SK-N-SH (cell line): ENCODE measurements around the gene KRTAP6-3. TPM values are rescaled to one million over a fixed set of nuclear protein-coding genes. Genes with fewer than 3 reads are reported as not detected.

Source experiments
- CTCF ChIA-PET: fragments of 300-600, 350-600 bp; formaldehyde crosslinking; extraction: SDS; loops from one replicate; lab custom pipeline; 2021; lab: Yijun Ruan, JAX
- POLR2A ChIA-PET: fragments of 350-600 bp; sonication (Branson Sonifier 250); formaldehyde crosslinking; extraction: SDS; loops from one replicate; lab custom pipeline; 2020; ENCODE audit warnings: antibody characterized with exemption, inconsistent platforms; lab: Yijun Ruan, JAX
- DNase-seq: peaks from one replicate; pipeline ENCODE4 v3.0.0; 2012
- H2AFZ ChIP-seq: fragments of 200-600 bp; sonication (generic); 2 replicates; pipeline ENCODE4 v1.8.1; 2016; ENCODE audit warnings: antibody characterized with exemption, mild to moderate bottlenecking, low read depth
- H3F3A ChIP-seq: fragments of 200-600 bp; sonication (generic); replicated peaks from 2 replicates; pipeline ENCODE3; 2016; ENCODE audit warnings: antibody characterized with exemption, mild to moderate bottlenecking; ENCODE audit not compliant: insufficient read depth
- H3K27ac ChIP-seq, 2 experiments: fragments of 200-500 bp in 1 of 2; fragments of 200-600 bp in 1 of 2; sonication (Bioruptor generic) in 1 of 2; sonication (generic), shearing (Covaris generic) in 1 of 2; 2 replicates each; pipeline versions ENCODE4 v1.5.1 to v1.6.1; 2014 to 2016; ENCODE audit warnings: low read depth in 2 of 2, inconsistent platforms in 1 of 2, low read length in 1 of 2, mild to moderate bottlenecking in 1 of 2, mixed read lengths in 1 of 2
- H3K27me3 ChIP-seq: fragments of 200-600 bp; sonication (generic), shearing (Covaris generic); 2 replicates; pipeline ENCODE4 v1.6.1; 2016; ENCODE audit warnings: mixed run types; ENCODE audit not compliant: insufficient read depth
- H3K36me3 ChIP-seq, 2 experiments: fragments of 200-500 bp in 1 of 2; fragments of 200-600 bp in 1 of 2; sonication (Bioruptor generic) in 1 of 2; sonication (generic) in 1 of 2; replicated peaks in 1 of 2; 2 replicates each; pipeline versions ENCODE3 to v1.5.1; 2014 to 2016; ENCODE audit warnings: low read length in 1 of 2, mild to moderate bottlenecking in 1 of 2; ENCODE audit not compliant: insufficient read depth in 2 of 2, control insufficient read depth in 1 of 2
- H3K4me1 ChIP-seq, 2 experiments: fragments of 200-500 bp in 1 of 2; fragments of 200-600 bp in 1 of 2; sonication (Bioruptor generic) in 1 of 2; sonication (generic), shearing (Covaris generic) in 1 of 2; 2 replicates each; pipeline versions ENCODE4 v1.5.1 to v1.6.1; 2014 to 2016; ENCODE audit warnings: low read depth in 1 of 2, low read length in 1 of 2, mixed run types in 1 of 2; ENCODE audit not compliant: insufficient read depth in 2 of 2, control insufficient read depth in 1 of 2
- H3K4me2 ChIP-seq: fragments of 200-600 bp; sonication (generic), shearing (Covaris generic); 2 replicates; pipeline ENCODE4 v1.6.1; 2017; ENCODE audit warnings: mixed run types
- H3K4me3 ChIP-seq, 2 experiments: fragments of 200-500 bp in 1 of 2; fragments of 200-600 bp in 1 of 2; sonication (Bioruptor generic) in 1 of 2; sonication (generic), shearing (Covaris generic) in 1 of 2; 2 replicates each; pipeline versions ENCODE4 v1.5.1 to v1.8.1; 2014 to 2016; ENCODE audit warnings: low read depth in 2 of 2, inconsistent platforms in 1 of 2, low read length in 1 of 2, mild to moderate bottlenecking in 1 of 2, mixed read lengths in 1 of 2, moderate library complexity in 1 of 2
- H3K79me2 ChIP-seq: fragments of 200-600 bp; sonication (generic); 2 replicates; pipeline ENCODE4 v1.8.1; 2017; ENCODE audit warnings: mild to moderate bottlenecking; ENCODE audit not compliant: insufficient read depth
- H3K9ac ChIP-seq: fragments of 200-600 bp; sonication (generic); 2 replicates; pipeline ENCODE4 v1.6.1; 2017; ENCODE audit warnings: mixed run types
- H3K9me2 ChIP-seq: fragments of 200-600 bp; sonication (generic); 2 replicates; pipeline ENCODE4 v1.6.1; 2017; ENCODE audit warnings: mixed run types
- H3K9me3 ChIP-seq: fragments of 200-600 bp; sonication (generic); 2 replicates; pipeline ENCODE4 v1.6.1; 2017; ENCODE audit warnings: mixed run types, mild to moderate bottlenecking, moderate library complexity
- H4K20me1 ChIP-seq: fragments of 200-600 bp; sonication (generic); 2 replicates; pipeline ENCODE4 v1.6.1; 2017; ENCODE audit warnings: mild to moderate bottlenecking, mixed run types; ENCODE audit not compliant: insufficient read depth
- CTCF ChIP-seq: fragments of 200-600 bp; sonication (generic); IDR thresholded peaks from 2 replicates; pipeline ENCODE4 v1.6.1; 2017; ENCODE audit warnings: antibody characterized with exemption, mild to moderate bottlenecking, moderate library complexity
- FOSL2 ChIP-seq: IDR thresholded peaks from 2 replicates; pipeline ENCODE4 v1.4.0; 2012; ENCODE audit warnings: low read depth, mild to moderate bottlenecking, moderate library complexity, borderline replicate concordance
- GATA2 ChIP-seq: sonication (generic); formaldehyde crosslinking; IDR thresholded peaks from 2 replicates; pipeline ENCODE4 v1.5.0; 2020; ENCODE audit warnings: mild to moderate bottlenecking, missing genetic modification reagents
- MEF2A ChIP-seq: IDR thresholded peaks from 2 replicates; pipeline ENCODE4 v1.4.0; 2012; ENCODE audit warnings: low read depth, borderline replicate concordance
- NRF1 ChIP-seq: IDR thresholded peaks from 2 replicates; pipeline ENCODE4 v1.6.1; 2012; ENCODE audit warnings: low read depth, mild to moderate bottlenecking, low read length
- RAD21 ChIP-seq: IDR thresholded peaks from 2 replicates; pipeline ENCODE4 v1.6.1; 2012; ENCODE audit warnings: mild to moderate bottlenecking, low read length
- RCOR1 ChIP-seq: fragments of 150-350 bp; IDR thresholded peaks from 2 replicates; pipeline ENCODE4 v1.6.1; 2017; ENCODE audit warnings: antibody characterized with exemption, low read length
- REST ChIP-seq: IDR thresholded peaks from 2 replicates; pipeline ENCODE4 v1.6.1; 2012; ENCODE audit warnings: mild to moderate bottlenecking, low read depth, low read length, moderate library complexity
- TAF1 ChIP-seq: IDR thresholded peaks from 2 replicates; pipeline ENCODE4 v1.6.1; 2012; ENCODE audit warnings: low read depth, mild to moderate bottlenecking, low read length, moderate library complexity, borderline replicate concordance
- TEAD4 ChIP-seq: IDR thresholded peaks from 2 replicates; pipeline ENCODE4 v1.4.0; 2012; ENCODE audit warnings: mild to moderate bottlenecking, borderline replicate concordance; ENCODE audit not compliant: insufficient read depth
- USF1 ChIP-seq: IDR thresholded peaks from 2 replicates; pipeline ENCODE4 v1.4.0; 2012; ENCODE audit warnings: low read depth, borderline replicate concordance
- USF2 ChIP-seq: fragments of 150-350 bp; IDR thresholded peaks from 2 replicates; pipeline ENCODE4 v1.6.1; 2017; ENCODE audit warnings: antibody characterized with exemption, low read length, low read depth, borderline replicate concordance
- YY1 ChIP-seq: IDR thresholded peaks from 2 replicates; pipeline ENCODE4 v1.4.0; 2012; ENCODE audit warnings: low read depth, mild to moderate bottlenecking
- ZBTB33 ChIP-seq: IDR thresholded peaks from 2 replicates; pipeline ENCODE4 v1.4.0; 2012; ENCODE audit warnings: low read depth, borderline replicate concordance
- polyA plus RNA-seq, 3 experiments: library from polyadenylated mRNA; depleted of rRNA; stranded (reverse); fragments of >200 nt; gene quantifications; 2 replicates each; pipeline ENCODE4 v1.2.3, GENCODE V29; 2012

The KRTAP6-3 gene
- polyA plus RNA-seq, 1 of the 3 experiments (the other 2 are of a cell fraction), result not detected

- H3K4me1 ChIP-seq, result no peaks in the 10 kb centered on the region
- no peaks in the 10 kb centered on the region for H3K27me3 ChIP-seq
- H3K9me3 ChIP-seq, result no peaks in the 10 kb centered on the region
- no peaks in the 10 kb centered on the region for H3K9me2 ChIP-seq
- TF ChIP-seq REST (no peak), TEAD4 (no peak), CTCF (no peak), RCOR1 (no peak), TAF1 (no peak), USF1 (no peak), FOSL2 (no peak), USF2 (no peak), ZBTB33 (no peak), MEF2A (no peak), RAD21 (no peak), NRF1 (no peak), YY1 (no peak), GATA2 (no peak)
- no peak for DNase-seq
- ChIA-PET CTCF (no interaction called here), POLR2A (no interaction called here)
- no peak within 1 kb of the TSS for H3K27ac ChIP-seq
- no peaks in the 10 kb centered on the region for H3F3A ChIP-seq
- H3K4me2 ChIP-seq, result no peak within 1 kb of the TSS
- no peaks in the 10 kb centered on the region for H3K36me3 ChIP-seq
- H3K4me3 ChIP-seq, result no peak within 1 kb of the TSS
- H4K20me1 ChIP-seq, result no peaks in the 10 kb centered on the region
- no peak within 1 kb of the TSS for H2AFZ ChIP-seq
- no peaks in the 10 kb centered on the region for H3K79me2 ChIP-seq
- H3K9ac ChIP-seq, result no peak within 1 kb of the TSS
Observed at GRCh38 chr21:30590297-30590696, 1.9 kb upstream of the KRTAP6-3 start, which contains the start of gene KRTAP22-2. TSS of gene KRTAP22-2 (minus strand) at chr21:30590397.
